GM10266 (cell line): Measurements from ENCODE around the gene ADGRE2.

Experiments
- DNase-seq: peaks from one replicate; pipeline ENCODE4 v3.0.0; 2012; ENCODE audit errors: extremely low spot score
- TF ChIP-seq, protein P1 (sequence below): IDR thresholded peaks from 2 replicates; pipeline ENCODE4 v1.5.1; 2012; ENCODE audit warnings: mild to moderate bottlenecking, low read depth; ENCODE audit not compliant: control insufficient read depth, insufficient read depth; ENCODE audit errors: missing control alignments

Gene ADGRE2

GRCh38 chr19:14694641-14695266 lies 83.6 kb downstream of the ADGRE2 start:
- TF ChIP-seq, protein P1, sequence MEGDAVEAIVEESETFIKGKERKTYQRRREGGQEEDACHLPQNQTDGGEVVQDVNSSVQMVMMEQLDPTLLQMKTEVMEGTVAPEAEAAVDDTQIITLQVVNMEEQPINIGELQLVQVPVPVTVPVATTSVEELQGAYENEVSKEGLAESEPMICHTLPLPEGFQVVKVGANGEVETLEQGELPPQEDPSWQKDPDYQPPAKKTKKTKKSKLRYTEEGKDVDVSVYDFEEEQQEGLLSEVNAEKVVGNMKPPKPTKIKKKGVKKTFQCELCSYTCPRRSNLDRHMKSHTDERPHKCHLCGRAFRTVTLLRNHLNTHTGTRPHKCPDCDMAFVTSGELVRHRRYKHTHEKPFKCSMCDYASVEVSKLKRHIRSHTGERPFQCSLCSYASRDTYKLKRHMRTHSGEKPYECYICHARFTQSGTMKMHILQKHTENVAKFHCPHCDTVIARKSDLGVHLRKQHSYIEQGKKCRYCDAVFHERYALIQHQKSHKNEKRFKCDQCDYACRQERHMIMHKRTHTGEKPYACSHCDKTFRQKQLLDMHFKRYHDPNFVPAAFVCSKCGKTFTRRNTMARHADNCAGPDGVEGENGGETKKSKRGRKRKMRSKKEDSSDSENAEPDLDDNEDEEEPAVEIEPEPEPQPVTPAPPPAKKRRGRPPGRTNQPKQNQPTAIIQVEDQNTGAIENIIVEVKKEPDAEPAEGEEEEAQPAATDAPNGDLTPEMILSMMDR, result no peak
- DNase-seq, result no peak

GRCh38 chr19:14689598-14690503 lies 88.5 kb downstream of the ADGRE2 start, which contains the start of gene ZNF333:
Gene ZNF333 (plus strand): TSS chr19:14690048. CDS start chr19:14693492, 3,444 bp downstream.
- TF ChIP-seq, protein P1, result no peak
- peak; percentile 98 for DNase-seq

- DNase-seq, result no peak
- TF ChIP-seq, protein P1, result peak; percentile 27
These were observed 91.9 kb downstream of the ADGRE2 start for GRCh38 chr19:14686411-14686810.

DNA sequence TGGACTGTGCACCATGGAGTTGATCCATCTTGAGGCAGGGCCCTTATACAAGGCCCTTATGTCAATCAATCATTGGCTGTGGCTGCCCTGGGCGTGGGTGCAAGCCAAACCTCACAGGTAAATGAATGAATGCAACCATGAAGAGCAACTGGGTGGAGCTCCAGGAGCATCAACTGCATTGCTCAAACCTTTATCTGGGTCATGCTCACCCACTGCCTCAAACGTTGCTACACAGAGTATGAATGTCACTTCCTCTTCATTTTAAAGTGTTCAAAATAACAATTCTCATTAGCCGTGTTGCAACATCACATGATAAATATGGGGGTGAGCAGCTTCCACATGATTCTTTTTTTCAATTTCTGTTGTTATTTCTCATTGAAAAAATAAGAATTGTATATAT lies 94.9 kb downstream of the ADGRE2 start:
- DNase-seq, result no peak
- TF ChIP-seq, protein P1, result no peak
